ENCODE results near the gene GPR161.

GPR161 gene

GRCh38 chr1:168092566-168093355, 44.0 kb downstream of the GPR161 start:
- Histone ChIP-seq H3K36me3 (ENCODE audit: control insufficient read depth in 2 of 2, insufficient read depth in 2 of 2, low read length in 2 of 2) (peaks cover 5 to 16% of the 10 kb centered on the region in 2 donors), H3K4me1 (ENCODE audit: control insufficient read depth, insufficient read depth, low read length) (no peaks in the 10 kb centered on the region), H3K27ac (ENCODE audit: low read length) (no peak overlapping the region), H3K9me3 (ENCODE audit: control insufficient read depth in 2 of 2, low read length in 2 of 2) (no peaks in the 10 kb centered on the region), H3K4me3 (ENCODE audit: low read length in 2 of 2) (no peak overlapping the region), H3K27me3 (ENCODE audit: control insufficient read depth in 1 of 2, insufficient read depth in 2 of 2, low read length in 2 of 2) (no peaks in the 10 kb centered on the region), H3K9ac (ENCODE audit: low read length in 2 of 2) (no peak overlapping the region)

DNA sequence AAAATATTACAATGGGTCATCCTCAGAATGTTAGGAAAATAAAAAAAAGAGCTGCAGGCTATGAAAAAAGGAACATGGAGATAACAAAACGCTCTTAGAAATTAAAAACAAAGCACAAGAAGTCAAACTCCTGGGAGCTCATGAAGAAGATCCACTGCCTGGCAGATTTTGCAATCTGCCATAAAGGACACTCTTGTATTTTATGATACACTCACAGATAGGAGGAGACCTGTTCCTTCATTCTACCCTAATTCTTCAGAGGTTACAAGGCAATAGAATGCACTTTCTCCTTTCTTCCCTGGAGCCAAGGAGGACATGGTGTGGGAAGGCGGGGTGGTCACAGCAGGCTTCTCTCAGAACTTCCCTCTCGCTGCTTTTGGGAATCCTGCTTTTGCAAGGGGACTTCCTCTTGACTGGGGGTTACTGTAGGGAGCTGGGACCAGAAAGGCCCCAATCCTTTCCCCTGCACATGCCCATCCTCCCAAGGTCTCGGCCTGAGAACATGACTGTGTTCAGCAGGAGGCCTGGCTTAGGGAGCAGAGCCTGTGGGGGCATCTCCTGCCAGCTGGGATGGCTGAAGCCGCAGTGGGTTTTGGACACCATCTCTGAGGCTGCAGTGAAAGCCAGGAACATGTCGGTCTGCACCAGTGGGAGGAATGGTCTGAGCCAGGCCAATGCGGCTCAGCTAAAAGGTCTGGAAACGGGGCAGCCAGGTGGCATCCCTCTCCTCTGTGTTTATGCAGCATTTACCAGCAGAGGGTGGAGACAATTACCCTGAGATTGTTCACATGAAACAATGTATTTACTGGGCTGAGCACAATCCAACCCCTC, 44.8 kb downstream of the GPR161 start:
- Histone ChIP-seq H3K4me3 (ENCODE audit: low read length in 2 of 2) (no peak overlapping the region), H3K9me3 (ENCODE audit: control insufficient read depth in 2 of 2, low read length in 2 of 2) (no peaks in the 10 kb centered on the region), H3K36me3 (ENCODE audit: control insufficient read depth in 2 of 2, insufficient read depth in 2 of 2, low read length in 2 of 2) (peaks cover 11 to 14% of the 10 kb centered on the region in 2 donors), H3K27ac (ENCODE audit: low read length) (no peak overlapping the region), H3K9ac (ENCODE audit: low read length in 2 of 2) (no peak overlapping the region), H3K27me3 (ENCODE audit: control insufficient read depth in 1 of 2, insufficient read depth in 2 of 2, low read length in 2 of 2) (no peaks in the 10 kb centered on the region), H3K4me1 (ENCODE audit: control insufficient read depth, insufficient read depth, low read length) (no peaks in the 10 kb centered on the region)

DNA sequence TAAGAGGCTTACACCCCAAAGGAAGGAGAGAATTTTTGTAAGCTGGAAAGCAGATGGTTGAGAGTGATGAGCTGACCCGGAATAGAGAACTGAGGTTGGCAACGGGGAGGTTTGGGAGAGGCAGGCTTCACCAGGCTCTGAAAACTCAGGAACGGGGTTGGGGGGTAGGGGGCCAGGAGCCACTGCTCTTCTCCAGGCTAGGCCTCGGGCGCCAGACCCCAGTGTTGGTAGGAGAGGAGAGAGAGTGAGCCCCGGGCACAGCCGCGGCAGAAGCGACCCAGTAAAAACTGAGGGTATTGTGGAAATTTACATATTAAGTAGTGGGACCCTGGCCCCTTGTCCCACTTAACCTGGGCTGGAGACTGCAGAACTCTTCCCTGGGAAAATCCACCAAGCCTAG, 45.7 kb downstream of the GPR161 start:
- H3K4me3 ChIP-seq (ENCODE audit: low read length in 2 of 2): no peak overlapping the region
- peaks cover 2% of the 10 kb centered on the region for H3K4me1 ChIP-seq (ENCODE audit: control insufficient read depth, insufficient read depth, low read length)
- no peaks in the 10 kb centered on the region for H3K27me3 ChIP-seq (ENCODE audit: control insufficient read depth in 1 of 2, insufficient read depth in 2 of 2, low read length in 2 of 2)
- no peak overlapping the region for H3K27ac ChIP-seq (ENCODE audit: low read length)
- peaks cover 7 to 11% of the 10 kb centered on the region in 2 donors for H3K36me3 ChIP-seq (ENCODE audit: control insufficient read depth in 2 of 2, insufficient read depth in 2 of 2, low read length in 2 of 2)
- H3K9me3 ChIP-seq (ENCODE audit: control insufficient read depth in 2 of 2, low read length in 2 of 2): no peaks in the 10 kb centered on the region
- no peak overlapping the region for H3K9ac ChIP-seq (ENCODE audit: low read length in 2 of 2)

DNA sequence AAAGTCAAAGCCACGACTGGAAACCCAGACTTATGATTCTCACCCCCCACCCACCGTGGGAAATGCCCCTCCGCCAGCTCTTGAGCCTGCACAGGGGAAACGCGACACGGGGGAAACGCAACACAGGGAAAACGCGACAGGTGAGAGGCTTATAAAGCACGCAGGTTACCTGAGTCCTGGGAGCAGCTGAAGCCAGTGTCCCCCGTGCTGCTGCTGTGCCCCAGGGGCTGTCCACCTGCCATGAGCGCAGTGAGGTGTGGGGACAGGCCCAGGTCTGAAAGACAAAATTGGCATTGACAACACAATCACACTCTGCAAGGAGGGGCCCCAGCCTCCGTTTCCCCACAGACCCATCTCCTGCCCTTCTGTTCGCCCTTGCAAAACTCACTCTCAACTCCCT, 46.3 kb downstream of the GPR161 start:
- H3K36me3 ChIP-seq (ENCODE audit: control insufficient read depth in 2 of 2, insufficient read depth in 2 of 2, low read length in 2 of 2): peaks cover 7 to 11% of the 10 kb centered on the region in 2 donors
- H3K4me3 ChIP-seq (ENCODE audit: low read length in 2 of 2): no peak overlapping the region
- peaks cover 6% of the 10 kb centered on the region for H3K4me1 ChIP-seq (ENCODE audit: control insufficient read depth, insufficient read depth, low read length)
- no peaks in the 10 kb centered on the region for H3K9me3 ChIP-seq (ENCODE audit: control insufficient read depth in 2 of 2, low read length in 2 of 2)
- no peak overlapping the region for H3K9ac ChIP-seq (ENCODE audit: low read length in 2 of 2)
- H3K27ac ChIP-seq (ENCODE audit: low read length): no peak overlapping the region
- no peaks in the 10 kb centered on the region for H3K27me3 ChIP-seq (ENCODE audit: control insufficient read depth in 1 of 2, insufficient read depth in 2 of 2, low read length in 2 of 2)

DNA sequence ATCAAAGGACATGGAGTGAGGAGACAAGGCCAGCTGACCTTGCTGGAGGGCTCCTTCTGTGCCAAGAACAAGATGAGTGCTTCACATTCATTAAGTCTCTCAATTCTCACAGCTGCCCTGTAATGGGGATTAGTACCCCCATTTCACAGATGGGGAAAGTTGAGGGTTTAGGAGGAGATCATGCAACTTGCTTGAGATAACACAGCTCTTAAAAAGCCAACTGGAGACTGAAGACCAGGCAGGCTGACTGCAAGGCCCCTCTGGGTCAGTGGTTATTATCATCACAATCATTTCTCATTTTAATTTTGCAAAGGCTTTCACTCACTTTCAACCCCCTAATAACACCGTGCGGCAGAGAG, 46.8 kb downstream of the GPR161 start:
- H3K9ac ChIP-seq (ENCODE audit: low read length in 2 of 2): no peak overlapping the region
- no peak overlapping the region for H3K27ac ChIP-seq (ENCODE audit: low read length)
- no peak overlapping the region for H3K4me3 ChIP-seq (ENCODE audit: low read length in 2 of 2)
- H3K4me1 ChIP-seq (ENCODE audit: control insufficient read depth, insufficient read depth, low read length): peaks cover 10% of the 10 kb centered on the region
- H3K9me3 ChIP-seq (ENCODE audit: control insufficient read depth in 2 of 2, low read length in 2 of 2): no peaks in the 10 kb centered on the region
- peaks cover 7 to 11% of the 10 kb centered on the region in 2 donors for H3K36me3 ChIP-seq (ENCODE audit: control insufficient read depth in 2 of 2, insufficient read depth in 2 of 2, low read length in 2 of 2)
- H3K27me3 ChIP-seq (ENCODE audit: control insufficient read depth in 1 of 2, insufficient read depth in 2 of 2, low read length in 2 of 2): no peaks in the 10 kb centered on the region

DNA sequence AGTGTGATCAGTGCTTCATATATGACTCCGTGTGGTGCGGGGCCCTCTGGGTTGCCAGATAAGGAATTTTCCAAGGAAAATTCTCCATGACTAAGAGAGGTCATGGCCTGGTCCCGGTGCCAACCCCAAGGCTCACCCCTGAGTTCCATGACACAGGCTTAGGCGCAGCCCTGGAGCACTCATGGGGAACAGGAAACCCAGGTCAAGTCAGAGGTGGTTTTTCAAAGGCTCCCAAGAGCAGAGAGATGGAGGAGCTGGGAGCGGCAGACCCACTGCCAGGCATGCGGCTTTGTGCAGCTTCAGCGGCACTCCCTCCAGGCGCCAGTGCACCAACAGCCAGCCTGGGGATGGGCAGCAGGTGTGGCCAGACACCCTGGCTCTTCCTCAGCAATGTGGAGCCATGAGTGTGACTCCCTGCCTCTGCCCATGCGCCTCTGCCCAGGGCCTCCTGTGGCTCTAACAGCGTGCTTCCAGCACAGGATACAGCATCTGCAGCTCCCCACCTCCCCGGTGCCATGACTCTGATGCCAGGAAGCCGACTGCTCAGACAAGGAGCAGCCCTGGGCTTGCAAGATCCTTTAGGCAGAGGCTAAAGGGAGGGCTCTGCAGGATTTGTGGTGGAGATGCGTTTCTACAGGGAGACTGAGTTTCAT, 47.3 kb downstream of the GPR161 start:
- Histone ChIP-seq H3K9me3 (ENCODE audit: control insufficient read depth in 2 of 2, low read length in 2 of 2) (no peaks in the 10 kb centered on the region), H3K27me3 (ENCODE audit: control insufficient read depth in 1 of 2, insufficient read depth in 2 of 2, low read length in 2 of 2) (no peaks in the 10 kb centered on the region), H3K36me3 (ENCODE audit: control insufficient read depth in 2 of 2, insufficient read depth in 2 of 2, low read length in 2 of 2) (peaks cover 7 to 11% of the 10 kb centered on the region in 2 donors), H3K4me1 (ENCODE audit: control insufficient read depth, insufficient read depth, low read length) (peaks cover 13% of the 10 kb centered on the region), H3K27ac (ENCODE audit: low read length) (no peak overlapping the region), H3K4me3 (ENCODE audit: low read length in 2 of 2) (no peak overlapping the region), H3K9ac (ENCODE audit: low read length in 2 of 2) (no peak overlapping the region)

DNA sequence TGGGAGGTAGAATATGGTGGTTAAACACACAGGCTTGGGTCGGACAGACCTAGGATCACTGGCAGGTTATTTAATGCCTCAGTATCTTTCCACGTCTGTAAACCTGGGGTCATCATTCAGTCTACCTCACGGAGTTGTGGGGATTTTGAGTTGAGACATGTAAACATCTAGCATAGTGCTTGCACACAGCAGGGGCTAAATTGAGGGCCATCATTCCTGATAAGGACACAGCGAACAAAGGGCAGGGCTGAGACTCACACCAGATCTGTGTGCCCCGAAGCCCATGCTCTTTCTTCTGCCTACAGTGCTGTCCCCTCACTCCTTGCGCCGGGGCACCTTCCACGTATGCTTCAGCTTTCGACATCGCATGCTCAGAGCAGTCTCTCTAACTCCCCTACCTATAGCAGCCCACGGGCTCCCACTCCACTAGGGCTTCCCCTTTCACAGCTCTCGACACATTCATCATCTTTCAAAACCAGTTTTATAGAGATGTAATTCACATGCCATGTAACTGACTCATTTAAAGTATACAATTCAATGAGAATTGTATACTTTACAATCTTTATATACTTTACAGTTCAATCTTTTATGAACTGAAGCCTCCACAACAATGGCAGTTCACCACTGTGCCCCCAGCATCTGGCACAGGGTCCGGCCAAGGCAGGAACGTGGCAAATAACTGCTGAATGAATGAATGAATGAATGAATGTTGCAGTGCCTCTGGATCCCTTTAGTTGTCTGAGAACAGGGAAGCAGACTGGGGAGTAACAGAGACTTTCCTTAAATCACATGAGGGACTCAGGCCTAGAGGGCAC, 48.0 kb downstream of the GPR161 start:
- H3K9me3 ChIP-seq (ENCODE audit: control insufficient read depth in 2 of 2, low read length in 2 of 2): no peaks in the 10 kb centered on the region
- peaks cover 13% of the 10 kb centered on the region for H3K4me1 ChIP-seq (ENCODE audit: control insufficient read depth, insufficient read depth, low read length)
- H3K27ac ChIP-seq (ENCODE audit: low read length): no peak overlapping the region
- no peaks in the 10 kb centered on the region for H3K27me3 ChIP-seq (ENCODE audit: control insufficient read depth in 1 of 2, insufficient read depth in 2 of 2, low read length in 2 of 2)
- H3K36me3 ChIP-seq (ENCODE audit: control insufficient read depth in 2 of 2, insufficient read depth in 2 of 2, low read length in 2 of 2): peaks cover 7 to 12% of the 10 kb centered on the region in 2 donors
- no peak overlapping the region for H3K4me3 ChIP-seq (ENCODE audit: low read length in 2 of 2)
- H3K9ac ChIP-seq (ENCODE audit: low read length in 2 of 2): no peak overlapping the region

DNA sequence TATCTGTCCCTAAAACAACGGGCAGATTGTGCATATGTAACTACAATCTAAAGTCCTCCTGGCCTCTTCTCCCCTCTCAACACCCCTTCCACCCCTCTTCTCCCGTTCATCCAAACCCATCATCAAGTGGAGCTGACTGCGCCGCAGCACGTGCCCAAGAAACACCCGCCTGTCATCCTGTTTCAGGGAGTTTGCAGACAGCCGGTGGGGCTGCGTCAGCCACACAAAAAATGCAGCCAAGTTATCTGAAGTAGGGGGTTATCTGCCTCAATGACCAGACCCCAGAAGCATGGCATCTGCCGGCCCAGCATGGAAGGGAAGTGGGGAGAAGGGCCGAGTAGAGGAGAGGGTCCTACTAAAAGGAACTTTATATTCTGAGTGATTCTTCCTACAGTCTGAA, 49.0 kb downstream of the GPR161 start:
- Histone ChIP-seq H3K9me3 (ENCODE audit: control insufficient read depth in 2 of 2, low read length in 2 of 2) (no peaks in the 10 kb centered on the region), H3K4me1 (ENCODE audit: control insufficient read depth, insufficient read depth, low read length) (peaks cover 13% of the 10 kb centered on the region), H3K9ac (ENCODE audit: low read length in 2 of 2) (no peak overlapping the region), H3K27ac (ENCODE audit: low read length) (no peak overlapping the region), H3K4me3 (ENCODE audit: low read length in 2 of 2) (no peak overlapping the region), H3K36me3 (ENCODE audit: control insufficient read depth in 2 of 2, insufficient read depth in 2 of 2, low read length in 2 of 2) (peaks cover 7 to 12% of the 10 kb centered on the region in 2 donors), H3K27me3 (ENCODE audit: control insufficient read depth in 1 of 2, insufficient read depth in 2 of 2, low read length in 2 of 2) (no peaks in the 10 kb centered on the region)

GRCh38 chr1:168086438-168086837, 50.3 kb downstream of the GPR161 start:
- Histone ChIP-seq H3K27me3 (ENCODE audit: control insufficient read depth in 1 of 2, insufficient read depth in 2 of 2, low read length in 2 of 2) (no peaks in the 10 kb centered on the region), H3K4me1 (ENCODE audit: control insufficient read depth, insufficient read depth, low read length) (peaks cover 15% of the 10 kb centered on the region), H3K4me3 (ENCODE audit: low read length in 2 of 2) (no peak overlapping the region), H3K9me3 (ENCODE audit: control insufficient read depth in 2 of 2, low read length in 2 of 2) (no peaks in the 10 kb centered on the region), H3K36me3 (ENCODE audit: control insufficient read depth in 2 of 2, insufficient read depth in 2 of 2, low read length in 2 of 2) (peaks cover 7 to 14% of the 10 kb centered on the region in 2 donors), H3K9ac (ENCODE audit: low read length in 2 of 2) (no peak overlapping the region), H3K27ac (ENCODE audit: low read length) (peak overlapping the region; percentile 0)

DNA sequence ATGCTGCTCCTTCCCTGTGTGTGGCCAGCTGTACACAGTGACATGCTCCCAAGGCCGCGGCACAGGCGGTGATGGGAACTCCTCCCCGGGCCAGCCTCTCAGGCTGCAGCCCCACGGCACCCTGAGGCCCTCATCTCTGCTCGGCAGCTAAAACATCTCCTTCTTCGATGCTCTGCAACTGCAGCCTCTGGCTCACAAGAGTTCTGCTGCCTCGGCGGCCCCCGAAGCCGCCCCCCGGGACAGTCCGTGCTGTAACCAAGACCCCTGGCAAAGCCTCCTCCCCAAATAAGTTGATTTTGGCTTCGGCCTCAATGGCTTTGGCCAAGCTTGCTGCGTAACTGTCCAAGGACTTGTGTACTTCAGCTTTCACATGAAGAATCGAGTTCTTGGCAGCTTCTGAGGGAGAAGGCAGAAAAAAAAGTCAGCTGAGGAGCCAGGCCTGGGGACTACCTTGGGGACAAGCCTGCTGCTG, 51.3 kb downstream of the GPR161 start:
- peaks cover 7 to 13% of the 10 kb centered on the region in 2 donors for H3K36me3 ChIP-seq (ENCODE audit: control insufficient read depth in 2 of 2, insufficient read depth in 2 of 2, low read length in 2 of 2)
- no peaks in the 10 kb centered on the region for H3K9me3 ChIP-seq (ENCODE audit: control insufficient read depth in 2 of 2, low read length in 2 of 2)
- H3K4me1 ChIP-seq (ENCODE audit: control insufficient read depth, insufficient read depth, low read length): peaks cover 18% of the 10 kb centered on the region
- H3K4me3 ChIP-seq (ENCODE audit: low read length in 2 of 2): peak overlapping the region in 1 of 2 donors; percentile 35
- H3K9ac ChIP-seq (ENCODE audit: low read length in 2 of 2): no peak overlapping the region
- no peaks in the 10 kb centered on the region for H3K27me3 ChIP-seq (ENCODE audit: control insufficient read depth in 1 of 2, insufficient read depth in 2 of 2, low read length in 2 of 2)
- H3K27ac ChIP-seq (ENCODE audit: low read length): no peak overlapping the region
